ENCODE results near the gene MARS1. TPM values are rescaled to one million over a fixed set of nuclear protein-coding genes. Genes with fewer than 3 reads are reported as not detected.

The MARS1 gene
- total RNA-seq, 1 donor from 2014 or later = 73.1 TPM

DNA sequence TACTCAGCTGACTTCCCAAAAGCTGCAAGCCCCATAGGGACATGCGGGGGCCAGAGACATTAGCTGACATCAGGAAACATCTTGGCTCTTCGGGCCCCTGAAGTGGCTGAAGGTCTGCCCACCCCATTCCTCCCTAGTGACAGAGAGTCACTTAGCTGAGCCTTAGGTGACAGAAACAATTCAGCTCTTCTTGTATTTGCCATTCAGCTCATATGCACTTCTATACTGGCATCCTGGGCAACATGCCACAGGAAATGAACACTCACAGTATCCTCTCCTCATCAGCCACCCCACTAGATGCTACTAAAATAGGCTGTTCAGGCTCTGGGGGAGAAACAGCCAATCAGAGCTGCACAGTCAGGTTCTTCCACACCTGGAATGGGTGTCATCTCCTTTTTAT, 55.7 kb downstream of the MARS1 start:
- Histone ChIP-seq H3K36me3 (peaks cover 28% of the 10 kb centered on the region), H3K4me1 (peaks cover 45% of the 10 kb centered on the region), H3K9me3 (replicated peaks) (no peaks in the 10 kb centered on the region), H3K27ac (replicated peaks) (no peak overlapping the region), H3K4me3 (no peak overlapping the region), H3K27me3 (ENCODE audit: low read depth) (peaks cover 8% of the 10 kb centered on the region)
- intact Hi-C loops (cut with micrococcal nuclease) = no loop called here
- DNase-seq = no peak
- TF ChIP-seq, protein P1, sequence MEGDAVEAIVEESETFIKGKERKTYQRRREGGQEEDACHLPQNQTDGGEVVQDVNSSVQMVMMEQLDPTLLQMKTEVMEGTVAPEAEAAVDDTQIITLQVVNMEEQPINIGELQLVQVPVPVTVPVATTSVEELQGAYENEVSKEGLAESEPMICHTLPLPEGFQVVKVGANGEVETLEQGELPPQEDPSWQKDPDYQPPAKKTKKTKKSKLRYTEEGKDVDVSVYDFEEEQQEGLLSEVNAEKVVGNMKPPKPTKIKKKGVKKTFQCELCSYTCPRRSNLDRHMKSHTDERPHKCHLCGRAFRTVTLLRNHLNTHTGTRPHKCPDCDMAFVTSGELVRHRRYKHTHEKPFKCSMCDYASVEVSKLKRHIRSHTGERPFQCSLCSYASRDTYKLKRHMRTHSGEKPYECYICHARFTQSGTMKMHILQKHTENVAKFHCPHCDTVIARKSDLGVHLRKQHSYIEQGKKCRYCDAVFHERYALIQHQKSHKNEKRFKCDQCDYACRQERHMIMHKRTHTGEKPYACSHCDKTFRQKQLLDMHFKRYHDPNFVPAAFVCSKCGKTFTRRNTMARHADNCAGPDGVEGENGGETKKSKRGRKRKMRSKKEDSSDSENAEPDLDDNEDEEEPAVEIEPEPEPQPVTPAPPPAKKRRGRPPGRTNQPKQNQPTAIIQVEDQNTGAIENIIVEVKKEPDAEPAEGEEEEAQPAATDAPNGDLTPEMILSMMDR (IDR thresholded peaks at IDR 0.05; ENCODE audit: borderline replicate concordance) = no peak

DNA sequence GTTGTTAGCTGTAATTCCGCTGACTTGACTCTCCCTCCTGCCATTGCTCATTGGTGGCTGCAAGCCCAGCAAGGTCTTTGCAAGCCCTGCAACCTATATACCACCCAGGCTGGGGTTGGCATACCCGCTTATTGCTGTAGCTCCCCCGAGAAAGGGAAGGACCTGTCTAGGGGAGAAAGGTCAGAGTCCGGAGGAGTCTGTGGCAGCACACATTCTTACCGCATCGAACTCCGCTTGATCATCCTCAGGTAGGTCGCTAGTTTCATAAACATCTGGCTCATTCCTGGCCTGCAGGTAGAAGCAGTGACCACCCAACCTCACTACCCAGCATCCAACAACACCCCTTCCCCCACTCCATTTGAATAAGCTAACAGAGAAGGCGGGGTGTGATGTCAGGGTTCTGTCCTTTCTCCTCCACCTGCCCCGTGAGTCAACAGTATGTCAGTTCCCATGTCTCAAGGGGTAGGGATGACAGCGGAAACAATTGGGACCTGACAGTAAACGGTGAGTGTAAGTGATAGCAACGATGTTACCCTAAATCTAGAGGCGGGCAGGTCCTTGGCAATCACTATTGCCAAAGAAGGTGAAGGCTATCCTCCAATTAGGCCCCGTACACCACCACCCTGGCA, 58.1 kb downstream of the MARS1 start:
- TF ChIP-seq, protein P1 (IDR thresholded peaks at IDR 0.05; ENCODE audit: borderline replicate concordance) = no peak
- DNase-seq = no peak
- intact Hi-C loops (cut with micrococcal nuclease) = no loop called here
- Histone ChIP-seq H3K27ac (replicated peaks) (peak overlapping the region; percentile 89), H3K36me3 (peaks cover 16% of the 10 kb centered on the region), H3K4me1 (peaks cover 53% of the 10 kb centered on the region), H3K9me3 (replicated peaks) (no peaks in the 10 kb centered on the region), H3K4me3 (peak overlapping the region; percentile 91), H3K27me3 (ENCODE audit: low read depth) (peaks cover 31% of the 10 kb centered on the region)

DNA sequence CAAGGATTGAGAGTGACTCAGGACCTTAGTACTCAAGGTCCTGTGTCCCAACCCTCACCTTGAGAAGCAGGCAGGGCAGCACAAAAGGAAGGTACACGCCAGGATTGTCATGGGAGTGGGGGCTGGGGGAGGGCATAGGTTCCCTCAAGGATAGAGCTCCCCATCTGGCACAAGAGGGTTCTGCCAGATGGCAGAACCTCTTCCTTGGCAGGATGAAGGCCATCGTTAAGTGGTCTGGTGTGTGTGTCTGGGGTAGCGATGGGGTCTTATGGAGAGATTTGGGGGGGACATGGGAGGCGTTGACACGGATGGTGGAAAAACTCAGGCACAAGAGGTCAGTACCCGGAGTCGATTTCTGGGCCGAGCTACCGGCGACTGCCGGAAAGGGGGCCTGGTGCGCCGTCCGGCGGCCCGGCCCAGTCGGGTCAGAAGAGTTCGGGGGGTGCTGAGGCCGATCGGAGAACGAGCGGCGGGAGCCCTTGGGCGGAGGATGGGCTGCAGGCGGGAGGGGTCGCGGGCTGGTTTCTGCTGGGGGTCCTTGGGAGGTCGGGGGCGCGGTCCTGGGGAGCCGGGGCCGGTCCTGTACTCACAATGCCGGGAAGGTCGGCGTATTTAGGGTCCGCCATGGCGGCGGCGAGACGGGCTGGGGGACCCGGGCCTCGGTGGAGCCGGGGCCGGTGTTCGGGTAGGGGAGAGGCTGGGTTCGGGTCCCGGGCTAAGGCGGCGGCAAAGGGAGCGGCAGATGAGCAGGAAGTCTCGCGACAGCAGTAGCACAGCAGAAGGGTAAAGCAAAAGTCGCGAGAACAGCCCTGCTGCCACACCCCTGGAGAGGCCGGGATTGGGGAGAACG, 58.8 kb downstream of the MARS1 start, which contains the start of gene DCTN2:
Gene DCTN2, minus strand, starts transcription at position 755 of the 850 bp plus-strand sequence. Its CDS starts 129 bp downstream, at position 626.
- TF ChIP-seq, protein P1 (IDR thresholded peaks at IDR 0.05; ENCODE audit: borderline replicate concordance) = no peak
- no peaks in the 10 kb centered on the region for H3K9me3 ChIP-seq (replicated peaks)
- H3K27me3 ChIP-seq (ENCODE audit: low read depth) = peaks cover 37% of the 10 kb centered on the region
- intact Hi-C loops (cut with micrococcal nuclease) = no loop called here
- DNase-seq = peak; percentile 95
- H3K4me3 ChIP-seq = peak within 1 kb of the TSS; percentile 91
- H3K36me3 ChIP-seq = peaks cover 9% of the 10 kb centered on the region
- peaks cover 49% of the 10 kb centered on the region for H3K4me1 ChIP-seq
- peak within 1 kb of the TSS; percentile 89 for H3K27ac ChIP-seq (replicated peaks)

DNA sequence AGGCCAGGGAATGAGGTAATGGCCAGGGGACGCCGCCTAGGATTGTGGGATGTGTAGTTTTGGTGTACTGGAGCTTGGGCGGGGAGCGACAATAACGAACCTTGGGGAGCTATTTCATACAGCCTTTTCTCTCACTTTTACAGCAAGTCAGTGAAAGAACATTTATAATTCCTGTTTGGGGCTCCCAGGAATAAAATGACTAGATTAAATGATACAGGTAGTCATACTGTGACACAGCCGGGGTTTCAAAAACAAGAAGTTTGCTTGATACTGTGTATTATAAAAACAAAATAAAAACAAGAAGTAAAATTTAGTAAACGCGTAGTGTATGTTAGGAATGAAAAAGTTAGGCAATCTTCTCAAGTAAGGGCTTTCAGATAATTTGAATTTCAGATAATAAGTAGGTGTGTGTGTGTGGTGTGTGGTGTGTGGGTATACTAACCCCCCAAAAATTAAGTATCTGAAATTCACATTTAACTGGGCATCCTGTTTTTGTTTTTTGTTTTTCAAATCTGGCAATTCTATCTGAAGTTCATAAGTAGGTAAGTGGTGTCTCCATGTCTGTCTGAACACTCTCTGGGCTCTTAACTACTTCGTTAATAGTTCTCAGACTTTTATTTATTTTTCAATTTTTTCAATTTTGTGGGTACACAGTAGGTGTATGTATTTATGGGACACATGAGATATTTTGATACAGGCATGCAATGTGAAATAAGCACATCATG, 59.6 kb downstream of the MARS1 start:
- Histone ChIP-seq H3K27me3 (ENCODE audit: low read depth) (peaks cover 40% of the 10 kb centered on the region), H3K4me1 (peaks cover 49% of the 10 kb centered on the region), H3K4me3 (peak overlapping the region; percentile 91), H3K36me3 (peaks cover 5% of the 10 kb centered on the region), H3K9me3 (replicated peaks) (no peaks in the 10 kb centered on the region), H3K27ac (replicated peaks) (no peak overlapping the region)
- intact Hi-C loops (cut with micrococcal nuclease) = no loop called here
- no peak for DNase-seq
- TF ChIP-seq, protein P1 (IDR thresholded peaks at IDR 0.05; ENCODE audit: borderline replicate concordance) = no peak

DNA sequence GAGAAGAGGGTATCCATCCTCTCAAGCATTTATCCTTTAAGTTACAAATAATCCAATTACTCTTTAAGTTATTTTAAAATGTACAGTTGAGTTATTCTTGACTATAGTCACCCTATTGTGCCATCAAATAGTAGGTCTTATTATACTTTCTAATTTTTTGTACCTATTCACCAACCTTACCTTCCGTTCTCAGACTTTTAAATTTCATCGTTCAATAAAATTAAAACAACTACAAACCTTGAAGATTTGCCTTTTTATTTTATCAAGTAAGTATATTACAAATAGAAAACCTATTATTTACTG, 60.1 kb downstream of the MARS1 start:
- intact Hi-C loops (cut with micrococcal nuclease) = no loop called here

More for the DNA sequence above, 60.1 kb downstream of the MARS1 start:
- TF ChIP-seq, protein P1 (IDR thresholded peaks at IDR 0.05; ENCODE audit: borderline replicate concordance) = no peak
- Histone ChIP-seq H3K9me3 (replicated peaks) (no peaks in the 10 kb centered on the region), H3K27ac (replicated peaks) (no peak overlapping the region), H3K36me3 (no peaks in the 10 kb centered on the region), H3K4me3 (no peak overlapping the region), H3K4me1 (peaks cover 49% of the 10 kb centered on the region), H3K27me3 (ENCODE audit: low read depth) (peaks cover 45% of the 10 kb centered on the region)
- DNase-seq = no peak

Measured in left ventricle myocardium inferior (tissue), 1 donor.